HCT116 (cell line): Measurements from ENCODE around the gene PRLH.

ENCODE experiments used
- CTCF ChIP-seq, 3 experiments: fragments of 200-600 bp in 1 of 3; sonication (generic) in 1 of 3; IDR thresholded peaks in 2 of 3; conservative IDR thresholded peaks in 1 of 3; 2 replicates each; pipeline ENCODE4 v1.5.1; 2012 to 2017; ENCODE audit warnings: low read depth in 2 of 3, low read length in 2 of 3, antibody characterized with exemption in 1 of 3, borderline replicate concordance in 1 of 3, control low read depth in 1 of 3, mild to moderate bottlenecking in 1 of 3, mixed read lengths in 1 of 3, mixed run types in 1 of 3, moderate library complexity in 1 of 3; ENCODE audit not compliant: insufficient read depth in 1 of 3
- EZH2 ChIP-seq: fragments of 200-600 bp; sonication (generic); IDR thresholded peaks from 2 replicates; pipeline ENCODE4 v1.6.1; 2017; ENCODE audit warnings: antibody characterized with exemption, mixed run types
- EZH2phosphoT487 ChIP-seq: fragments of 200-600 bp; IDR thresholded peaks from 2 replicates; pipeline ENCODE4 v1.6.1; 2018; ENCODE audit warnings: antibody characterized with exemption, borderline replicate concordance
- JUND ChIP-seq: IDR thresholded peaks from 2 replicates; pipeline ENCODE4 v1.6.1; 2012
- MAX ChIP-seq: IDR thresholded peaks from 2 replicates; pipeline ENCODE4 v1.6.1; 2012
- POLR2A ChIP-seq: IDR thresholded peaks from 2 replicates; pipeline ENCODE4 v1.7.0; 2011; ENCODE audit warnings: borderline replicate concordance; ENCODE audit not compliant: insufficient read depth, insufficient read length; ENCODE audit errors: extremely low read depth
- POLR2AphosphoS5 ChIP-seq: IDR thresholded peaks from 2 replicates; pipeline ENCODE4 v1.6.1; 2011; ENCODE audit warnings: mild to moderate bottlenecking, low read depth, low read length, moderate library complexity
- RAD21 ChIP-seq: IDR thresholded peaks from 2 replicates; pipeline ENCODE4 v1.6.1; 2012; ENCODE audit warnings: low read depth, mild to moderate bottlenecking
- REST ChIP-seq: IDR thresholded peaks from 2 replicates; pipeline ENCODE4 v1.6.1; 2012; ENCODE audit warnings: low read depth
- SIN3A ChIP-seq: IDR thresholded peaks from 2 replicates; pipeline ENCODE4 v1.6.1; 2012; ENCODE audit warnings: low read depth
- SP1 ChIP-seq: IDR thresholded peaks from 2 replicates; pipeline ENCODE4 v1.6.1; 2012; ENCODE audit warnings: low read depth
- TCF7L2 ChIP-seq: IDR thresholded peaks from 2 replicates; pipeline ENCODE4 v1.7.0; 2011; ENCODE audit warnings: borderline replicate concordance, inconsistent platforms; ENCODE audit not compliant: insufficient read depth, insufficient read length; ENCODE audit errors: extremely low read depth
- ZFX ChIP-seq: fragments of 450-650 bp; IDR thresholded peaks from 2 replicates; pipeline ENCODE4 v1.6.1; 2017
- ZNF274 ChIP-seq: fragments of 200-500 bp; sonication (Bioruptor generic); IDR thresholded peaks from 2 replicates; pipeline ENCODE4 v1.6.1; 2014; ENCODE audit warnings: mild to moderate bottlenecking, low read depth, low read length, inconsistent platforms

- TF ChIP-seq TCF7L2: no peak
- no peak for TF ChIP-seq REST
- no peak for TF ChIP-seq CTCF (IDR thresholded peaks at IDR 0.05 in 2 of 3, conservative IDR thresholded peaks at IDR 0.05 in 1 of 3; ENCODE audit: borderline replicate concordance in 1 of 3, insufficient read depth in 1 of 3, low read depth in 2 of 3, low read length in 2 of 3)
- TF ChIP-seq EZH2: no peak
- no peak for TF ChIP-seq POLR2A
- TF ChIP-seq MAX: no peak
- no peak for TF ChIP-seq SIN3A
- no peak for TF ChIP-seq ZNF274
- TF ChIP-seq SP1: no peak
- TF ChIP-seq EZH2phosphoT487: no peak
- TF ChIP-seq POLR2AphosphoS5: 0 out of 2 replicates have a peak, but pooled peaks have one; percentile 27
- TF ChIP-seq JUND: no peak
- no peak for TF ChIP-seq ZFX
- TF ChIP-seq RAD21: no peak
Measured at GRCh38 chr2:237593596-237594320, 27.4 kb downstream of the PRLH start.
